RWPE2 (cell line): ENCODE measurements around the gene MANF.

Source experiments
- ATAC-seq: fragments of 200-7000 bp; cut with Tn5 transposase; 3 replicates; pipeline ENCODE4 v1.9.1; 2021; ENCODE audit warnings: low read depth
- DNase-seq: peaks from one replicate; pipeline ENCODE4 v3.0.0-alpha.2; 2020; ENCODE audit warnings: low spot score
- H3K27ac ChIP-seq: fragments of 450-650 bp; 2 replicates; pipeline ENCODE4 v1.5.1; 2017; ENCODE audit warnings: mild to moderate bottlenecking; ENCODE audit not compliant: poor library complexity, severe bottlenecking
- H3K27me3 ChIP-seq: fragments of 250-450 bp; sonication (Bioruptor Pico); 2 replicates; pipeline ENCODE4 v1.5.1; 2021; ENCODE audit warnings: mild to moderate bottlenecking, moderate library complexity; ENCODE audit not compliant: insufficient read depth, poor library complexity, severe bottlenecking
- H3K36me3 ChIP-seq: fragments of 250-450 bp; sonication (Bioruptor Pico); 2 replicates; pipeline ENCODE4 v1.5.1; 2020; ENCODE audit warnings: low read depth, mild to moderate bottlenecking, moderate library complexity
- H3K4me1 ChIP-seq: fragments of 250-450 bp; sonication (Bioruptor Pico); 2 replicates; pipeline ENCODE4 v1.5.1; 2021; ENCODE audit warnings: mild to moderate bottlenecking, moderate library complexity; ENCODE audit not compliant: insufficient read depth, poor library complexity, severe bottlenecking
- H3K4me3 ChIP-seq: fragments of 250-450 bp; sonication (Bioruptor Pico); 2 replicates; pipeline ENCODE4 v1.5.1; 2021; ENCODE audit warnings: mild to moderate bottlenecking, moderate library complexity; ENCODE audit not compliant: severe bottlenecking
- H3K9me3 ChIP-seq: fragments of 250-450 bp; sonication (Bioruptor Pico); 2 replicates; pipeline ENCODE4 v1.5.1; 2021; ENCODE audit warnings: mild to moderate bottlenecking, moderate library complexity; ENCODE audit not compliant: severe bottlenecking
- CTCF ChIP-seq: fragments of 450-650 bp; IDR thresholded peaks from one replicate; pipeline ENCODE4 v1.5.1; 2017; ENCODE audit warnings: mild to moderate bottlenecking, moderate library complexity; ENCODE audit not compliant: poor library complexity, severe bottlenecking

MANF gene

GRCh38 chr3:51408021-51408420 is 22.9 kb downstream of the MANF start:
- no peak for ATAC-seq
- no peak overlapping the region for H3K27ac ChIP-seq
- no peak for TF ChIP-seq CTCF

DNA sequence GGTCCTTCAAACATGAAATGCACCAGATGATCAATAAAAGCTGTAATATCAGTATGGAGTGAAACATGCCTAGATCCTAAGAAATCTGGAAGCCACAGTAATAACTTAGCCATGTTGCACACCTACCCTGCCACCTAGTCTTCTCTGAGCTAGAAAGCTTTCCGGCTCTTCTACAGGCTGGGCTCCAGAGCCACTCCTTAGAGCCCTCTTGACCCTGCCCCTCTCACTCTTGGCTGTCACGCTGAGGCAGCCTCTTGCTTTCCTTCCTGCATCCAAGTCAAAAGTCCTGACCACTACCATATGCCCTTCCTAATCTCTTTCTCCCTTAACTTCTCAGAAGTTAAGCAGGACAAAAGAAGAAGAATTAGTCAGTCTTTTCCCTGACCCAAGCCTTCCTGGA is 23.7 kb downstream of the MANF start:
- Histone ChIP-seq H3K9me3 (no peaks in the 10 kb centered on the region), H3K4me3 (no peak overlapping the region), H3K27ac (no peak overlapping the region), H3K4me1 (no peaks in the 10 kb centered on the region), H3K36me3 (peaks cover 40% of the 10 kb centered on the region), H3K27me3 (no peaks in the 10 kb centered on the region)
- TF ChIP-seq CTCF = no peak
- ATAC-seq = no peak
- no peak for DNase-seq

More at GRCh38 chr3:51408021-51408420, 22.9 kb downstream of the MANF start:
- H3K4me3 ChIP-seq = no peak overlapping the region
- DNase-seq = no peak
- H3K27me3 ChIP-seq = no peaks in the 10 kb centered on the region
- no peaks in the 10 kb centered on the region for H3K4me1 ChIP-seq
- no peaks in the 10 kb centered on the region for H3K9me3 ChIP-seq
- peaks cover 32% of the 10 kb centered on the region for H3K36me3 ChIP-seq

DNA sequence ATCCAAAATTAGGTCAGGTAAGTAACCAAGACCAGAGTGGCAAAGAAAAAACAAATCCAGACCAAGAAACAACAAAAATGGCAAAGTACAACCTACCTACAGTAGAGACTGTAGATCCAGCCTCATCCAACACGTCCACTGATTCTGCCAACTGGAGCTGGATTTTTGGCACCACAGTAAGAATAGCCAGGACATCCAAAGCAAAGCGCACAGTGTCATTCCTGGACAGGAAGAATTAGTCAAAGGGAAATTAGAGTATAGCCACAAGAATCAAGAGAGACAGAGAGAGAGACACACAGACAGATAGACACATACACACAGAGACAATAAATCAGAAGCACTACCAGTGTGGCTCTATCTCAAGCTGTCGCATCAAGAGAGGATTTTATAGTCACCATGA is 37.1 kb downstream of the MANF start:
- no peak for ATAC-seq
- Histone ChIP-seq H3K4me3 (no peak overlapping the region), H3K27me3 (no peaks in the 10 kb centered on the region), H3K36me3 (peaks cover 64% of the 10 kb centered on the region), H3K4me1 (no peaks in the 10 kb centered on the region), H3K9me3 (no peaks in the 10 kb centered on the region), H3K27ac (no peak overlapping the region)
- no peak for TF ChIP-seq CTCF
- no peak for DNase-seq

DNA sequence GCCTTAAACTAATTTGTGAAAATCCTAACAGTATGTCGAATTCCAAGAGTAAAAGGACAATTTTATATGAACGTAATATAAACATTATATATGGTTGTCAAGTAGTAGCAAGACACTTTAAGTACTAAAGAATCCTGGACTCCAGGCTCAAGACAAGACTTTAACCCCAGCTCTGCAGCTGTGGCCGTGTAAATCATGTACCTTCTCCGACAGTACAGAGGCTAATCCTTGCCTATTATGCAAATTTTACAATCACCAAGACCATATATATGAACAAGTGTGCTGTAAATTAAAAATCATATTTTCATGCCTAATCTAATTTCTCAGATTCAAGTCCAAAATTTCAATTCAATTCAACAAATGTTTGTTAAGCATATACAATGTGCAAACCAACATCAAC is 41.8 kb downstream of the MANF start:
- Histone ChIP-seq H3K27ac (no peak overlapping the region), H3K36me3 (peaks cover 64% of the 10 kb centered on the region), H3K4me3 (no peak overlapping the region), H3K9me3 (no peaks in the 10 kb centered on the region), H3K4me1 (no peaks in the 10 kb centered on the region), H3K27me3 (no peaks in the 10 kb centered on the region)
- ATAC-seq (no peak), DNase-seq (no peak)
- no peak for TF ChIP-seq CTCF

DNA sequence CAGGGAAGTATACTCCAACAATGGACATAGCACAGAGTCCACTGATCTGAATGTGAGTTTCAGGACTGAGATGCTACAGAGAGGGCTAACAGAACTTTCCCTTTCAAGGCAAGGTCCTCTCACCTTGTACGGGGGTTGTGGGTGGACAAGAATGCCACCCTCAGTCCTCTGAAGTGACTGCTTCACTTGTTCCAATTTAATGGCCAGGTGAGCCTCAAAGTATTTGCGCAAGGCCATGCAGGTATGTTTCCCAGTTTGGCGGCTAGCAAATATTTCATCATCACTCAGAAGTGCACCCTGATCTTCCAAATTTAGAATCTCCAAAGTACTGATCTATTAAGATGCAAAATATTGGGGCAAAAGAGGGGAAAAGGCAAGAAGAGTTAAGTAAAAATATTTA is 44.0 kb downstream of the MANF start:
- no peak overlapping the region for H3K27ac ChIP-seq
- H3K27me3 ChIP-seq = no peaks in the 10 kb centered on the region
- H3K4me3 ChIP-seq = no peak overlapping the region
- H3K9me3 ChIP-seq = no peaks in the 10 kb centered on the region
- H3K36me3 ChIP-seq = peaks cover 71% of the 10 kb centered on the region
- H3K4me1 ChIP-seq = no peaks in the 10 kb centered on the region
- ATAC-seq (no peak), DNase-seq (no peak)
- TF ChIP-seq CTCF = no peak
